HG02610 (cell line): ENCODE data around the gene SPINK4.
A peak's percentile ranks its signal among the peaks of the same experiment; 100 is the strongest.

Experiments used
- ATAC-seq: cut with Tn5 transposase; IDR thresholded peaks from one replicate; pipeline ENCODE4 v1.9.1; 2021; ENCODE audit warnings: mild to moderate bottlenecking, moderate library complexity; ENCODE audit not compliant: unreplicated experiment

SPINK4 gene, protein sequence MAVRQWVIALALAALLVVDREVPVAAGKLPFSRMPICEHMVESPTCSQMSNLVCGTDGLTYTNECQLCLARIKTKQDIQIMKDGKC

DNA sequence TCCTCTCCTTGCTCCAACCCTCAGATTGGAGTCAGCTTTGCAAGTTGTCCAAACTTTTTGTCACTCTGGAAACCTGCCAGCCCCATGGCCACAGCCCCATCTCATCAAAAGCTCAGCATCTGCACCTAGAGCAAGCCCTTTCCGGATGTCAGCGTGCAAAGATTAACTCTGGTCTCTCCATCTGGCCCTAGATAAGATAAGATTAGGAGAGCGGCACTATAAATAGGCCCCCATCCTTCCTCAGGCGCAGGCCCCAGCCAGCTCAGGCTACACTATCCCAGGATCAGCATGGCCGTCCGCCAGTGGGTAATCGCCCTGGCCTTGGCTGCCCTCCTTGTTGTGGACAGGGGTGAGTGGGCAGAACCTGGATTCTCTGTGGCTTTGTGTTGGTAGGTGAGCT is at the start of gene SPINK4:
Gene SPINK4 (plus strand): TSS at position 247 of the 400 bp plus-strand sequence. CDS start 42 bp downstream, at position 289.
- ATAC-seq = no peak

DNA sequence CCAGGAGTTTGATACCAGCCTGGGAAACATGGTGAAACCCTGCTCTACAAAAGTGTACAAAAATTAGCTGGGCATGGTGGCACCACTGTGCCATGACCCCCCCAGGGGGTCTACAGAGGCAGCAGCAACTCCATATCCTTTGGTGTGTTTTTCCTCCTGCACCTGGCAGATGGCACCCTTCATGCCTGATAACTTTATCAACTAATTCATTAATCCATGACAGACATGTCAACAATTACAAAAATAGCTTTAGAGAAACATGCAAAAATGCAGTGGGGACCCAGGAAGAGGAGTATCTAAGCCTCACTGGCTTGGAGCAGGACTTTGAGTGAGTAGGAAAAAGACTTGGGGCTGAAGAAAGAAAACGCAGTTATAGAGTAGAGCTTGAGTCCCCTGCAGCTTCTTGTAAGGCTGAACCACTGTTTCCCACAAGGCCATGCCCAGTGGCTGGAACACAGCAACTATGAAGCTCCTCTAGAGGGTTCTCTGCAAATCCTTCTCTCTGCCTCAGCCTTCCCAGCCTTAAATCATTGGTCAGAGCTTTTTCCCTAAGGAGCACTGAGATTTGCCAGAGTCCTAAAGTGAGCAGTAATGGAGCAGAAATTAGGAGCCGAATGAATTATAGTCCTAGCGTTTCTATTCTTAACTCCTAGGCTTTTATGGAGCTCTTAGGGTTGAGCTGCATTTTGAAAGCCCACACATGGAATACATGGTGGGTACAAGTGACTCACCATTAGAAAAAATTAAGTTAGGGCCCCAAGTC is 47.3 kb upstream of the SPINK4 start:
- ATAC-seq = no peak

DNA sequence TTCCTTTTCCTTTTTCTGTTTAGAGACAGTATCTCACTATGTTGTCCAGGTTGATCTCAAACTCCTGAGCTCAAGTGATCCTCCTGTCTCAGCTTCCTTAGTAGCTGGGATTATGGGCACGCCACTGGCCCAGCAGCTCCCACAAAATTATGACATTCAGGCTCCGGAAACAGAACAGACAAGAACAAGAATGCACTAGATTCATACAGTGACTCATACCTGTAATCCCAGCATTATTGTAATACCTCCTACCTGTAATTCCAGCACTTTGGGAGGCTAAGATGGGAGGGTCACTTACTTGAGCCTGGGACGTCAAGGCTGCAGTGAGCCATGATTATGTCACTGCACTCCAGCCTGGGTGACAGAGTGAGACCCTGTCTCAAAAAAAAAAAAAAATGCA is 46.1 kb upstream of the SPINK4 start:
- no peak for ATAC-seq

DNA sequence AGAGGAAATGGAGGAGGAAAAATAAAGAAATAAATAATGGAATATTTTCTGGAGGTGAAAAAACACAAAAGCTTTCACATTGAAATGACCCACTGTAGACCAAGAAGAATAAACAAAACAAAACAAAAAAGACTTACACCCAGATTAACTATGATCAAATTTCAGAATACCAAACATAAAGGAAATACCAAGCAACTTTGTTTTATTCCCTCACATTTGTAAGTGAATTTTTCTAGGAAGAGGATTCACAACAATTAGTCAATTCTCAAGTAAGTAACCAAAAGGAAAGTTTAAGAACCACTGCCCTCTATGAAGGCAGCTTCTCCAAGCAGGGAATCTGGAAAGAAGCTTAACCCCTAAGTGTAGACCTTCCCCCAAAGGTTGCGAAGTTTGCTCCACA is 43.2 kb upstream of the SPINK4 start:
- ATAC-seq = no peak

DNA sequence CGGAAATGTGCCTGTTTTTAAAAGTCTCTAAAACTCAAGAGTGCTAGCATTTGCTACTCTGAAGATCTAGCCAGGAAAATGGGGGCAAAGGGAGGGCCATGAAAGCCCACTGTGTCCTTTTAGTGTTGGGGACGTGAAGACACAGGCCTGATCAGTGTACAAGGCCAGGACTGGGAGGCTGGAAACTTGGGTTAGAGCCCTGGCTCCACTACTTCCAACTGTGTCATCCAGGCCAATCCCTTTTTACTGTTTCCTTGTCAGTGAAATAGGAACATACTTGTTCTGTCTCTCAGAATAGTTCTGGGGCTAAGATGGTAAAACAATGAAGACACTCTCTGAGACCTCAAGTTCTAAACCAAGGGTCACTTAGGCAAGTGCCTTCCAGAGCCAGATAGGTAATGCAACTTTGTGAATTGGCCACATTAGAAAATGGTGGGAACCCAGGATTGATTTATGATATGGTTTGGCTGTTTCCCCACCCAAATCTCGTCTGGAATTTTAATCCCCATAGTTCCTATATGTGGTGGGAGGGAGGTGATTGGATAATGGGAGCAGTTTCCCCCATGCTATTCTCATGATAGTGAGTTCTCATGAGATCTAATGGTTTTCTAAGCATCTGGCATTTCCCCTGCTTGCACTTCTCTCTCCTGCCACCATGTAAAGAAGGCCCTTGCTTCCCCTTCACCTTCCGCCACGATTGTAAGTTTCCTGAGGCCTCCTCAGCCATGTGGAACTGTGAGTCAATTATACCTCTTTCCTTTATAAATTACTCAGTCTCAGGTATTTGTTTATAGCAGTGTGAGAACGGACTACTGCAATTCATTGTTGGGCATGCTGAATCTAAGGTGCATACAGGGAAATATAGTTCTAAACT is 42.5 kb upstream of the SPINK4 start:
- no peak for ATAC-seq

DNA sequence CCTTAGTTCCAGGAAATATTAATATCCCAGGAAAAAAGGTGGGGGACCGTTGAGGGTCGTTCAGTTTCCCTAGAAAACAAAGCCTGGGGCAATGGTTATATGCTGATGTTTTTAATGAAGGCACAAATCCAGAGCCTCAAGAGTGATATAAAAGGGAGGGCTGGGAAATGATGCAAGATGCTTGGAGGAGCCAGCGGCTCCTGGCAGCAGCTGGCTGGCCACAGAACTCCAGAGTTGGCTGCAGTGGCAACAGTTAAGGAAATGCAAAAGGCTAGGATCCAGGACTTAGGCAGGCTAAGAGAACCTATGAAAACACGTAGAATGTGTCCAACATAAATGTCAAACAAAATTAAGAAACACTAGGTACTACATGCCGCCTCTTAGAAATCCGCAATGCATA is 41.8 kb upstream of the SPINK4 start:
- no peak for ATAC-seq

DNA sequence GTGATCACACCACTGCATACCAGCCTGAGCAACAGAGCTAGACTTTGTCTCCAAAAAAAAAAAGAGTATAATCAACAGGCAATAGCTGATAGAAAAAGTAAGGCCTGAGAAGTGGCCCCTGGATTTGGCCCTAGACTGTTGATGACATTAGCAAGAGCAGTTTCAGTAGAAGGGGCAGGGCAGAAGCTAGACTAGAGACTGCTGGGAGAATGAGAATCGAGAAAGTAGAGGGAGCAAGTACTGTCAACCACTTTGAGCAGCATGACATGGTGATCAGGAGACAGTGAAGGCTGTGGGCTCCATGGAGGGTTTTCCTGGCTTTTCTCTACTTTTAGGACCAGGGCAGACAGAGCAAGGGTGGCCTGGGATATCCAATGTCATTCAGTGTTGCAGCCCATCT is 37.9 kb upstream of the SPINK4 start:
- peak; percentile 23 for ATAC-seq

DNA sequence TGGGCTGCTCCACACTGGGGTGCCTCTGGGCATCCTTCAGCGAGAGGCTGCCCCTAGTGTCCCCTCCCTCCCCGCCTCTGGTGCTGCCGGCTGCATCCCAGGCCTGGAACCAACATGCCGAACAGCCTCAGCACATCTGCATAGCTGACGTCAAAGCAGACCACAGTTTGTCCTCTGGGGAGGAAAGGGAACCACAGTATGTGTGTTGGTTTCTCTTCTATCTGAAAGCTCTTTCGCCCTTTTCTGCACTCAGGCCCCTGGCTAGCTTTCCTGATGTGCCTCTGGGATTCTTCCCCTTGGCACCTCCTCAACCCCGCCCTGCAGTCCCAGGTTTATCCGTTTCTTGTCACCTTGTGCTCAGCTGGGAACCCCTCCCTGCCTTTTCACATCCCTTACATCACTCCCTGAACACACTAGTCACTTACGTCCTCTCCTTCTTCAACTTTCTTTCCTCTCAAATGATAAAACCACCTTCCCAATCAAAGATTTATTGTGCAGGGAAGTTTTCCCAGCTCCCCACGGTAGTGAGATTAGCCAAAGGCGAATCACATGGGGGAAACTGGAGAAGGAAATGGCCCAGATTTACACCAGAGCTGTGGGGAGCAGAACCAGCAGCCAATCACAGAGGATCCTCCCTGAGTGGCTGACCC is 37.3 kb upstream of the SPINK4 start:
- peak; percentile 100 for ATAC-seq

DNA sequence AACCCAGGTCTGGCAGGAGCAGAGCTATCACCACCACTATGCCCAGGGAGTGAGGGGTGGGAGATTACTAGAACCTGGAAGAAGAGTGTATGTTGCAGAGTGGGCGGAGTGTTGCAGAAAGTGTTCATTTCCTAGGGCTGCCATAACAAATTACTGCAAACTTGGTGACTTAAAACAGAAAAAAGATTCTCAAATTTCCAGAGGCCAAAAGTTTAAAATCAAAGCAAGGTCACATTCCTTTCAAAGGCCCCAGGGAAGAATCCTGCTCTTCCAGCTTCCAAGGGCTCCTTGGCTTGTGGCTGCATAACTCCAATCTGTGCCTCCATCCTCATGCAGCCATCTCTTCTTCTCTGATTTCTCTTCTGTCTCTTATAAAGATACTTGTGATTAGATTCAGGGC is 30.6 kb upstream of the SPINK4 start:
- ATAC-seq = no peak

DNA sequence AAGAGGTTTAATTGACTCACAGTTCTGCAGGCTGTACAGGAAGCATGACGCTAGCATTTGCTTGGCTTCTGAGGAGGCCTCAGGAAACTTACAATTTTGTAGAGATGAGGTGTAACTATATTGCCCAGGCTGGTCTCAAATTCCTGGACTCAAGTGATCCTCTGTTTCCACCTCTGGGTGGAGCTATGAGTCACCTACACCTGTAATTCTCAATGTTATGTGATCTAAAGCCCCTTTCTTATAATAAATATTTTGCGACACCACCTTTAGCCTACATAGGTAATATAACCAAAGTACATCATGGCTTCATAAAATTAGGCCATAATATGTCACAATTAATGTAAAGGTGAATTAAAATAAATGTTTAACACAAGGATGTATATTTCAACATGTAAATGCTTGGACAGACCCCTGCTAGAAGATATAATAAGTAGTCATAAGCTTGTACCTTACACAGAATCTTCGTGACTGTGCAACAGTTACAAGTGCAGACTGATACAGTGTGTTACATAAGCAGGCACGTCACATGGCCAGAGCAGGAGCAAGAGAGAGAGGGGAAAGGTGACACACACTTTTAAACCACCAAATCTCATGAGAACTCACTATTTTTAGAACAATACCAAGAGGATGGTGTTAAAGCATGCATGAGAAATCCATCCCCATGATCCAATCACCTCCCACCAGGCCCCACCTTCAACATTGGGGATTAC is 29.8 kb upstream of the SPINK4 start:
- ATAC-seq = no peak

DNA sequence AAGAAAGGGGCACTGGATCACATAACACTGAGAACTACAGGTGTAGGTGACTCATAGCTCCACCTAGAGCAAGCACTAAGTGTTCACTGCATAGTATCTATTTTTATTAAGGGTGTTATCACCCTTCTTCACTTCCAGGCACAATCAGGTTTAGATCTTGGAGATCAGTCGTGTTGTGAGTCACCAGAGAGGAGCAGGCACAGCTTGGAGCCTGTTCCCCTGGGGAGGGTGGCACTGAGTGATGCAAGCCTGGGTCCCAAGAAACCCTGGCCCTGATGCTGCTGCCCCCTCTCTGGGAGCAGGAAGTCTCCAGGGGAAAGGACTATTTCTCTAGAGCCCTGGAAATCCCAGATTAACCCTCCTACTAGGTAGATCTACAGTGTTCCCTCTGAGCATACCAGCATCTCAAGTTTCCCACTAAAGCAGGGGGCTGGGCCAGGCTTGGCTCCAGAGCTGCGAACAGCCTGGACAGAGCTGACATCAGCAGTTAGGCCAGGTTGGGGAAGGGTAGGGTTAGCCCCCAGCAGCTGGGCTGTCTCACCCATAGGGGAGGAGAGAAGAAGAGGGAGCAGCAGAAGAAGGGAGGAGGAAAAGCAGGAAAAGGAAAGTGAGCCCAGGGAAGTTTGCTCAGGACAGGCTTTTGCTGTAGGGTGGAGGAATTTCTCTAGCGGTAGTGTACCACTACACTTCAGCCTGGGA is 28.1 kb upstream of the SPINK4 start:
- ATAC-seq = no peak

DNA sequence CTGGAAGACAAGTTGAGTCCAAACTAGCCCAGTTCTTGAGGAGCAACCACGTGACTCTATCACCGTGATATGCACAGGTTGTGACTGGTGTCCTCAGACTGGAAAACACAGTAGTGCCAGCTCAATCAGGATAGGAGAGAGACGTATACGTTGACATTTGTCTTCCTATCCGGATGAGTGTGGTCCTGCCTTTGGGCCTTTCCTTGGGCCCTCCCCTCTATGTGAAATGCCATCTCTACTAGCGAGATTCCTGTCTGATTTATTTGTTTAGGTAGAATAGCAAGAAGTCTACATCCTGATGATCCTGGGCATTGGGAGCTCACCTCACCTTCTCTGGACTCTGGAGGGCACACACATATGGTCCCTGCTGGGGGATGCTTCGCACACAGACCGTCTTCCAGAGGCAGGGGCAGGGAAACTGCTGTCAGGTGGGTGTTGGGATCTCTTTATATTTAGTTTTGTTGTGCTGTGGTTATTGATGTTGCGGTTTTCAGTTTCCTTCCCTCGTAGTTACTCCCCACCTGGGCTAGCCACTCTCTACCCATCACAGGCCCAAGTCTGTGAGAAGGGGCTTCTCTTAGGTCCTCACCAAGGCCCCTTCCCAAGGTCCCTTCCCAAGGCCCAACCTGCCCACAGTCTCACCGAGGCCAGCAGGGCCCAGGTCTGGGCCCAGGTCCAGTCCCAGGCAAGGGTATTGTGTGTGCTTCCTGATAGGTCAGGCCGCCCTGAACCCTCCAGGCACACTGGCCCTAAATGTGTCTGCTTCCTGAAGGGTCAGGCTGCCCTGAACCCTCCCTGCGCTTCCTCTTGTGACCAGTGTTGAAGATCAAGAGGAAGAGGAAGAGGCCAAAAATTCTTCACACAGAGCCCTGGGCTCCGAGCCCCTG is 19.0 kb upstream of the SPINK4 start:
- ATAC-seq = no peak

DNA sequence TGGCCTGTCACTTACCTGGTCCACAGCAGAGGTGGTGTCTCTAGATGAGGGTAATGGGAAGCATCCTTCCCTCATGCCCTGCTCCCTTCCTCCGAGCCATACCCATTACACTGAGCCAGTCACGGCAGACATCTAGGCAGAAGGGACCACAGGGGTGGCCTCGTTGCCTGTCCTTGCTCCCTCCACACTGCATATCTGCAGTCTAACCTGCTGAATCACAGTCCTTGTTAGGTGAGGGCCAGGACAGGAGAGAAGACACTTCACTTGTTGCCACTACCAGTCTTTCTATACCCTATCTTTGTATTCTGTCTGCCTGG is 18.4 kb upstream of the SPINK4 start:
- ATAC-seq = no peak

DNA sequence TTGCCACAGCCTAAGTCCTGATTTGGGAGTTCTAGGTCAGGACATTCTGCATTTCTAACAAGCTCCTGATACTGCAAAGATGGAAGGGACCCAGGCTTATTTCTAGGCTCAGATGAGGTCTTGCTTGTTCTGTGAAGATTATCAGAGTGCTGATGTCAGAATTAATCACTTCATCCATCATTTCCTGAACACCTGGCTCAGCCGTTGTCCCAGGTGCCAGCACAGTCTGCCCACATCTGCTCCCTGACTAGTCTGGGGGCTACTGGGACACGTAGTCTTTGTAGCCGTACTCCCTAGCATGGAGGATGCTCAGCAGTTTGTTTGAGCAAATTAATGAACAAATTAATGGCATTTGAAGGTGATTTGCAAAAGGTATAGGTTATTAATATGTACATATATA is 17.9 kb upstream of the SPINK4 start:
- ATAC-seq = no peak

DNA sequence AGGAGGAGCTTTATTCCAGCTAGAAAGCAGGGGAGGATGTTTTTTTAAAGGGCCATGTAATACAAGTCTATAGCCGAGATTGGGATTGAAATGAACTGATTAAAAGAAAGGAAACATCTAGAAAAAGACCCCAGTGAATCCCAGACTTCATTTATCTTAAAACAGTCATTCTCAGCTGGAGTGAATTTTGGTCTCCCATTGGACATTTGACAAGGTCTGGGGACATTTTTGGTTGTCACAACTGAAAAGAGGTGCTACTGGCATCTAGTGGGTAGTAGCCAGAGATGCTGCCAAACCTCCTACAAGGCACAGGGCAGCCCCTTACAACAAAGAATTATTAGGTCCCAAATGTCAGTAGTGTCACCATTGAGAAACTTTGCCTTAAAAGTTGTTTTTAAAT is 16.3 kb upstream of the SPINK4 start:
- no peak for ATAC-seq

DNA sequence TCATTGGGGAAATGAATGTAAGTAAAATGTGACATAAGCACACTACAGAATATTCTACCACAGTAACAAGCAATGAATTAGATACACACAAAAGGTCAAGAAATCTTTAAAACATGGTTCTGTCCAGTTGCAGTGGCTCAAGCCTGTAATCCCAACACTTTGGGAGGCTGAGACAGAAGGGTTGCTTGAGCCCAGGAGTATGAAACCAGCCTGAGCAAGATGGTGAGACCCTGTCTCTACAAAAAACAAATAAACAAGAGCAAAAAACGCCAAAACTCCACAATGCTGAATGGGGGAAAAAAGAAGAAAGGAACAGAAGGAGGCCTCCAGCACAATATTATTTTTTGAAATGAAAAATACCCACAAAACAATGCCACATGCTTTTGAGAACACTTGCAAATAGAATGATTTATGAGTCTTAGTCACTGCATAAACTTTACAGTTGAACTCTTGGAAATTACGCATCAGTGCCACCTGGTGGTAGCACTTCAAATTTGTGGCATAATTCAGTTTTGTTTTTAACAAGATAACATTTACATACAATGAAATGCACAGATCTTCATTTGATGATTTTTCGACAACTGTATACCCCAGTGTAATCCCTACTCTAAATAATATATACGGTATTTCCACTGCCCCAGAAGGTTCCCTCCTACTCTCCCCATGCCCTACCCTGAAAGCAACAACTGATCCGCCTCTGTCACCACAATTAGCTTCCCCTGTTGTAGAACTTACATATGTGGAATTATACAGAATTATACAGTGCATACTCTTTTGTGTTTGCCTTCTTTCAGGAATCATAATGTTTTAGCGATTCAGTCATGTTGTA is 14.4 kb upstream of the SPINK4 start:
- ATAC-seq = no peak

DNA sequence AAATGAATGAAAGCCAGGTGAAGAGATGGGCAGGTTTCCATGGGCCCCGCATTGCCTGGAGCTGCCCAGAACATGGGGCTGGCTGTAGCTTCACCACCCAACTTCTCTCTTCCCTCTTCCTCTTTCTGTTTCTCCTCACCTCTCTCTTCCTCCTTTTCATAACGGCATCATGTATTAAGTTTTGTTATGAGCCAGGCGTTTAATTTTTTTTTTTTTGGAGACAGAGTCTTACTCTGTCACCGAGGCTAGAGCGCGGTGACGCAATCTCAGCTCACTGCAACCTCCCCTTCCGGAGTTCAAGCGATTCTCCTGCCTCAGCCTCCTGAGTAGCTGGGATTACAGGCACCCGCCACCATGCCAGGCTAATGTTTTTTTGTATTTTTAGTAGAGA is 13.0 kb upstream of the SPINK4 start:
- peak; percentile 59 for ATAC-seq

DNA sequence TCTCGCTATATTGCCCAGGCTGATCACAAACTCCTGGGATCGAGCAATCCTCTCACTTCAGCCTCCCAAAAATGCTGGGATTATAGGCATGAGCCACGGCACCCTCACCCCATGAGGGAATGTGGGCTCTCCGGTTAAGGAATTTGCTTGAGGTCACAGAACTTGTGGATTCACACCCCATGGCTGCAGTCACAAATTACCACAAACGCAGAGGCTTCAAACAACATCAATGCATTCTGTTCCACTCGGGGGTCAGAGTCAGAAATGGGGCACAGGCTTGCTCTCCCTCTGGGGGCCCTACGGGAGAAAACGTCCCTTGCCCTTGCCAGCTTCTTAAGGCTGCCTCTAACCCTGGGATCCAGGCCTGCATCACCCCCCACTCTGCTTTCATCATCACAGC is 12.2 kb upstream of the SPINK4 start:
- no peak for ATAC-seq

DNA sequence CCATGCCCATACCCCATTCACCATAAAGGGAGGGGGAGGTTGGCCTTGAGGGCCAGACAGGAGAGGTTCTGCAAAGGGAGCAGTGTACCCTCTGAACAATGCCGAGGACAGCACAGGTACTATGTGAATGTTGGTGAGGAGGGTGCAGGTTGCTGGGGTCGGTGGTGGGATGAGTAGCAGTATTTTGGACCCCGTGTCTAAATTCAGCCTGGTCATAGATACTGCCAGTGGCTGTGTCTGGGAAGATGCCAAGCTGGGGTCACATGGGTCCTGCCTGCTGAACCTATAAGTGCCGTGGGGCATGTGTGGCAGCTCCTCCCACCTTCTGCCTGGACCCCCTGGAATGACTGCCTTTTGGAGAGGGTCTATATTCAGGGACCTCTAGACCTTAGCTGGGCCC is 11.4 kb upstream of the SPINK4 start:
- ATAC-seq = no peak
